ENCODE measurements around the gene COL4A2. TPM values are rescaled to one million over a fixed set of nuclear protein-coding genes. Genes with fewer than 3 reads are reported as not detected.

Gene COL4A2
- total RNA-seq, 1 experiment from 2014 or later, result 74.5 TPM

GRCh38 chr13:110465696-110466095 is 158.6 kb downstream of the COL4A2 start:
- intact Hi-C loops (cut with micrococcal nuclease), result no loop called here
- Histone ChIP-seq H3K4me1 (ENCODE audit: insufficient read depth, low read length) (no peaks in the 10 kb centered on the region), H3K36me3 (ENCODE audit: low read depth, low read length) (no peaks in the 10 kb centered on the region), H3K4me2 (ENCODE audit: low read length) (no peak overlapping the region), H3K27me3 (ENCODE audit: low read length) (no peaks in the 10 kb centered on the region), H2AFZ (ENCODE audit: low read length) (no peak overlapping the region), H3K27ac (ENCODE audit: low read length) (no peak overlapping the region), H3K9me3 (ENCODE audit: low read length) (no peaks in the 10 kb centered on the region), H3F3A (ENCODE audit: low read length, unreplicated experiment) (no peaks in the 10 kb centered on the region), H3K9ac (ENCODE audit: low read length) (no peak overlapping the region), H3K4me3 (ENCODE audit: low read length) (no peak overlapping the region), H3K79me2 (ENCODE audit: low read length) (no peaks in the 10 kb centered on the region), H3K9me2 (replicated peaks; ENCODE audit: low read length) (no peaks in the 10 kb centered on the region), H4K20me1 (ENCODE audit: low read length) (no peaks in the 10 kb centered on the region)
- no TSS peak for BruUV-seq (replicated peaks)
- ATAC-seq (no peak), DNase-seq (no peak)
- POLR2A ChIA-PET (ENCODE audit: unreplicated experiment), result no interaction called here
- TF ChIP-seq EZH2 (IDR thresholded peaks at IDR 0.05; ENCODE audit: low read length, unreplicated experiment) (no peak), EZH2phosphoT487 (IDR thresholded peaks at IDR 0.05; ENCODE audit: borderline replicate concordance, low read length) (no peak)
- CTCF ChIA-PET, result no interaction called here

- CTCF ChIA-PET, result no interaction called here
- H3K4me1 ChIP-seq (ENCODE audit: insufficient read depth, low read length), result no peaks in the 10 kb centered on the region
- ATAC-seq (no peak), DNase-seq (no peak)
- H3K9ac ChIP-seq (ENCODE audit: low read length), result no peak overlapping the region
- no peaks in the 10 kb centered on the region for H3K27me3 ChIP-seq (ENCODE audit: low read length)
- H3K27ac ChIP-seq (ENCODE audit: low read length), result no peak overlapping the region
- no peaks in the 10 kb centered on the region for H3K9me3 ChIP-seq (ENCODE audit: low read length)
- no peaks in the 10 kb centered on the region for H3K79me2 ChIP-seq (ENCODE audit: low read length)
- H3K9me2 ChIP-seq (replicated peaks; ENCODE audit: low read length), result no peaks in the 10 kb centered on the region
- H3F3A ChIP-seq (ENCODE audit: low read length, unreplicated experiment), result no peaks in the 10 kb centered on the region
- no peaks in the 10 kb centered on the region for H3K36me3 ChIP-seq (ENCODE audit: low read depth, low read length)
- BruUV-seq (replicated peaks), result no TSS peak
- no peak for TF ChIP-seq EZH2phosphoT487 (IDR thresholded peaks at IDR 0.05; ENCODE audit: borderline replicate concordance, low read length)
- no peak for TF ChIP-seq CTCF (conservative IDR thresholded peaks at IDR 0.05; ENCODE audit: low read depth, low read length)
- no peak for TF ChIP-seq EZH2 (IDR thresholded peaks at IDR 0.05; ENCODE audit: low read length, unreplicated experiment)
- intact Hi-C loops (cut with micrococcal nuclease), result no loop called here
- H4K20me1 ChIP-seq (ENCODE audit: low read length), result no peaks in the 10 kb centered on the region
- H3K4me2 ChIP-seq (ENCODE audit: low read length), result no peak overlapping the region
- no peak overlapping the region for H2AFZ ChIP-seq (ENCODE audit: low read length)
- POLR2A ChIA-PET (ENCODE audit: unreplicated experiment), result no interaction called here
- no peak overlapping the region for H3K4me3 ChIP-seq (ENCODE audit: low read length)
Measured at GRCh38 chr13:110466266-110466915, 159.3 kb downstream of the COL4A2 start.

GRCh38 chr13:110467516-110468110 is 160.5 kb downstream of the COL4A2 start:
- Histone ChIP-seq H3K9me2 (replicated peaks; ENCODE audit: low read length) (no peaks in the 10 kb centered on the region), H2AFZ (ENCODE audit: low read length) (no peak overlapping the region), H3K36me3 (ENCODE audit: low read depth, low read length) (no peaks in the 10 kb centered on the region), H3K4me3 (ENCODE audit: low read length) (no peak overlapping the region), H3K9ac (ENCODE audit: low read length) (no peak overlapping the region), H3K27me3 (ENCODE audit: low read length) (no peaks in the 10 kb centered on the region), H3K79me2 (ENCODE audit: low read length) (no peaks in the 10 kb centered on the region), H3K27ac (ENCODE audit: low read length) (no peak overlapping the region), H3K4me1 (ENCODE audit: insufficient read depth, low read length) (no peaks in the 10 kb centered on the region), H3K9me3 (ENCODE audit: low read length) (no peaks in the 10 kb centered on the region), H3F3A (ENCODE audit: low read length, unreplicated experiment) (no peaks in the 10 kb centered on the region), H4K20me1 (ENCODE audit: low read length) (no peaks in the 10 kb centered on the region), H3K4me2 (ENCODE audit: low read length) (no peak overlapping the region)
- ChIA-PET CTCF (no interaction called here), POLR2A (ENCODE audit: unreplicated experiment) (no interaction called here)
- ATAC-seq, result no peak
- BruUV-seq (replicated peaks), result no TSS peak
- no peak for DNase-seq
- TF ChIP-seq EZH2 (IDR thresholded peaks at IDR 0.05; ENCODE audit: low read length, unreplicated experiment) (no peak), CTCF (conservative IDR thresholded peaks at IDR 0.05; ENCODE audit: low read depth, low read length) (no peak), EZH2phosphoT487 (IDR thresholded peaks at IDR 0.05; ENCODE audit: borderline replicate concordance, low read length) (no peak)
- intact Hi-C loops (cut with micrococcal nuclease), result no loop called here
